T-helper 2 cell (primary cell): ENCODE data around the gene SUMO4.
A peak's percentile ranks its signal among the peaks of the same experiment; 100 is the strongest.

Experiments used
- DNase-seq, 5 experiments: peaks; one replicate each; pipeline versions ENCODE4 v3.0.0 to v3.0.0-alpha.2; 2012 to 2022

Gene SUMO4

GRCh38 chr6:149389509-149390297 is 10.4 kb upstream of the SUMO4 start:
- peak in 1 of 5 experiments; percentile 71 for DNase-seq

- DNase-seq, result no peak
Measured at GRCh38 chr6:149392093-149392492, 8.0 kb upstream of the SUMO4 start.

GRCh38 chr6:149392535-149392934 is 7.5 kb upstream of the SUMO4 start:
- DNase-seq, result no peak

GRCh38 chr6:149393002-149393679 is 6.9 kb upstream of the SUMO4 start:
- peak in 1 of 5 experiments; percentile 74 for DNase-seq

GRCh38 chr6:149395185-149395584 is 4.9 kb upstream of the SUMO4 start:
- no peak for DNase-seq

- no peak for DNase-seq
Measured at GRCh38 chr6:149397384-149397783, 2.7 kb upstream of the SUMO4 start.

GRCh38 chr6:149403534-149403933 is 3.5 kb downstream of the SUMO4 start:
- no peak for DNase-seq

GRCh38 chr6:149405823-149406765 is 6.0 kb downstream of the SUMO4 start:
- no peak for DNase-seq

- no peak for DNase-seq
Measured at GRCh38 chr6:149409617-149410016, 9.6 kb downstream of the SUMO4 start.

GRCh38 chr6:149410557-149410956 is 10.5 kb downstream of the SUMO4 start:
- no peak for DNase-seq

GRCh38 chr6:149414009-149414408 is 13.9 kb downstream of the SUMO4 start:
- no peak for DNase-seq

- no peak for DNase-seq
Measured at GRCh38 chr6:149414821-149415220, 14.8 kb downstream of the SUMO4 start.

- DNase-seq, result no peak
Measured at GRCh38 chr6:149419696-149420404, 19.8 kb downstream of the SUMO4 start.

- DNase-seq, result peak in 1 of 5 experiments; percentile 41
Measured at GRCh38 chr6:149421132-149421531, 21.1 kb downstream of the SUMO4 start.

- no peak for DNase-seq
Measured at GRCh38 chr6:149422581-149422980, 22.5 kb downstream of the SUMO4 start.

GRCh38 chr6:149423964-149424440 is 23.9 kb downstream of the SUMO4 start:
- DNase-seq, result no peak

- DNase-seq, result no peak
Measured at GRCh38 chr6:149425224-149425623, 25.2 kb downstream of the SUMO4 start.

GRCh38 chr6:149425754-149426153 is 25.7 kb downstream of the SUMO4 start:
- no peak for DNase-seq

- no peak for DNase-seq
Measured at GRCh38 chr6:149428606-149429005, 28.5 kb downstream of the SUMO4 start.

GRCh38 chr6:149429427-149430360 is 29.6 kb downstream of the SUMO4 start:
- no peak for DNase-seq
